ENCODE results near the gene AHCYL2. TPM values are rescaled to one million over a fixed set of nuclear protein-coding genes. Genes with fewer than 3 reads are reported as not detected.

The AHCYL2 gene
- total RNA-seq, 1 experiment from 2014 or later: 25.6 TPM

DNA sequence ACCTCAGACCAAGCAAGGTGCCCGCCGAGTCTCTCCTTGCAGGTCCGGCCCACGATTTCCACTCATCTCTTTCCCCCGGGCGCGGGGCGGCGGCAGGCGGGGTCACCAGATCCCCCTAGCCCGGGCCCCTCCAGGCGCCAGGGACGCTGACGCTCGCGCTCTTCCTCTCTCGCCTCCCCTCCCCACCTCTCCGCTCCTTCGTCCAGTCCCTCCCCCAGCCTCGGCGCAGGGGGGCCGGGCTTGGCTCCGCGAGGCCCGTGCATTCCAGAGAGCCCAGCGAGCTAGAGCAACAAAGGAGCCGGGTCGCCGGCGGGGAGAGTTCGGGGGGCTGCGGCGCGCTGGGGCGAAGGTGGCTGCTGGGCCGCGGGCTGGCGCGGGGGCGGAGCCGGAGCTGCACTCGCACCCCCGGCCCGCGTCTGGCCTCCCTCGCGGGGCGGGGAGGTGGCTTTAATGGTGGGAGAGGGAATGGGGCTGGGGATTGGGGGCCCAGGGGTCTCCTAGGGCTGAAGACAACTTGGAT, 36.4 kb upstream of the AHCYL2 start, which contains the start of gene SMO (continued):
- TF ChIP-seq PREB (CRISPR knock-in tag; IDR thresholded peaks at IDR 0.05; ENCODE audit: borderline replicate concordance) (no peak), KAT7 (CRISPR knock-in tag; IDR thresholded peaks at IDR 0.05; ENCODE audit: borderline replicate concordance) (0 out of 2 replicates have a peak, but pooled peaks have one; percentile 80), FOXP1 (CRISPR knock-in tag; IDR thresholded peaks at IDR 0.05; ENCODE audit: borderline replicate concordance) (peak; percentile 86), MAX (CRISPR knock-in tag; IDR thresholded peaks at IDR 0.05) (no peak; the same call in 1 of the 2 replicates), IRF2 (CRISPR knock-in tag; IDR thresholded peaks at IDR 0.05; ENCODE audit: borderline replicate concordance, low read depth) (no peak), ELF4 (CRISPR knock-in tag; IDR thresholded peaks at IDR 0.05; ENCODE audit: low read depth) (0 out of 2 replicates have a peak, but pooled peaks have one; percentile 31), JAZF1 (CRISPR knock-in tag; IDR thresholded peaks at IDR 0.05) (no peak), SMAD4 (CRISPR knock-in tag; IDR thresholded peaks at IDR 0.05) (no peak), EMX1 (CRISPR knock-in tag; IDR thresholded peaks at IDR 0.05) (no peak), NR3C1 (CRISPR knock-in tag; conservative IDR thresholded peaks at IDR 0.05; ENCODE audit: low read depth) (no peak), GTF2I (CRISPR knock-in tag; conservative IDR thresholded peaks at IDR 0.05) (no peak), CREB1 (CRISPR knock-in tag; IDR thresholded peaks at IDR 0.05) (0 out of 2 replicates have a peak, but pooled peaks have one; percentile 61), SOX15 (CRISPR knock-in tag; IDR thresholded peaks at IDR 0.05) (no peak), HMGA2 (CRISPR knock-in tag; IDR thresholded peaks at IDR 0.05) (no peak), GRHL2 (CRISPR knock-in tag; IDR thresholded peaks at IDR 0.05; ENCODE audit: insufficient replicate concordance, severe bottlenecking) (no peak), TEAD1 (CRISPR knock-in tag; IDR thresholded peaks at IDR 0.05) (peak; percentile 89), RELA (CRISPR knock-in tag; IDR thresholded peaks at IDR 0.05; ENCODE audit: borderline replicate concordance) (no peak), HMGXB4 (CRISPR knock-in tag; IDR thresholded peaks at IDR 0.05) (peak; percentile 82), ETV6 (CRISPR knock-in tag; IDR thresholded peaks at IDR 0.05) (peak; percentile 23; the same call in 1 of the 2 replicates), MYBL2 (CRISPR knock-in tag; IDR thresholded peaks at IDR 0.05) (peak; percentile 73; the same call in 1 of the 2 replicates), RORB (CRISPR knock-in tag; IDR thresholded peaks at IDR 0.05) (no peak), SP1 (CRISPR knock-in tag; conservative IDR thresholded peaks at IDR 0.05) (peak; percentile 92), PRRX2 (CRISPR knock-in tag; IDR thresholded peaks at IDR 0.05) (no peak), TCF7 (CRISPR knock-in tag; IDR thresholded peaks at IDR 0.05; ENCODE audit: low read depth) (peak; percentile 36; the same call in 1 of the 2 replicates), ZNF232 (CRISPR knock-in tag; IDR thresholded peaks at IDR 0.05) (0 out of 2 replicates have a peak, but pooled peaks have one; percentile 74), NFE2L1 (CRISPR knock-in tag; IDR thresholded peaks at IDR 0.05) (peak; percentile 69; the same call in 1 of the 2 replicates)
- TF ChIP-seq, protein P1, sequence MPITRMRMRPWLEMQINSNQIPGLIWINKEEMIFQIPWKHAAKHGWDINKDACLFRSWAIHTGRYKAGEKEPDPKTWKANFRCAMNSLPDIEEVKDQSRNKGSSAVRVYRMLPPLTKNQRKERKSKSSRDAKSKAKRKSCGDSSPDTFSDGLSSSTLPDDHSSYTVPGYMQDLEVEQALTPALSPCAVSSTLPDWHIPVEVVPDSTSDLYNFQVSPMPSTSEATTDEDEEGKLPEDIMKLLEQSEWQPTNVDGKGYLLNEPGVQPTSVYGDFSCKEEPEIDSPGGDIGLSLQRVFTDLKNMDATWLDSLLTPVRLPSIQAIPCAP (CRISPR knock-in tag; IDR thresholded peaks at IDR 0.05): no peak; the same call in 1 of the 2 replicates
- TF ChIP-seq, protein P2, sequence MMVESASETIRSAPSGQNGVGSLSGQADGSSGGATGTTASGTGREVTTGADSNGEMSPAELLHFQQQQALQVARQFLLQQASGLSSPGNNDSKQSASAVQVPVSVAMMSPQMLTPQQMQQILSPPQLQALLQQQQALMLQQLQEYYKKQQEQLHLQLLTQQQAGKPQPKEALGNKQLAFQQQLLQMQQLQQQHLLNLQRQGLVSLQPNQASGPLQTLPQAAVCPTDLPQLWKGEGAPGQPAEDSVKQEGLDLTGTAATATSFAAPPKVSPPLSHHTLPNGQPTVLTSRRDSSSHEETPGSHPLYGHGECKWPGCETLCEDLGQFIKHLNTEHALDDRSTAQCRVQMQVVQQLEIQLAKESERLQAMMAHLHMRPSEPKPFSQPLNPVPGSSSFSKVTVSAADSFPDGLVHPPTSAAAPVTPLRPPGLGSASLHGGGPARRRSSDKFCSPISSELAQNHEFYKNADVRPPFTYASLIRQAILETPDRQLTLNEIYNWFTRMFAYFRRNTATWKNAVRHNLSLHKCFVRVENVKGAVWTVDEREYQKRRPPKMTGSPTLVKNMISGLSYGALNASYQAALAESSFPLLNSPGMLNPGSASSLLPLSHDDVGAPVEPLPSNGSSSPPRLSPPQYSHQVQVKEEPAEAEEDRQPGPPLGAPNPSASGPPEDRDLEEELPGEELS (CRISPR knock-in tag; IDR thresholded peaks at IDR 0.05): no peak
- TF ChIP-seq, protein P3, sequence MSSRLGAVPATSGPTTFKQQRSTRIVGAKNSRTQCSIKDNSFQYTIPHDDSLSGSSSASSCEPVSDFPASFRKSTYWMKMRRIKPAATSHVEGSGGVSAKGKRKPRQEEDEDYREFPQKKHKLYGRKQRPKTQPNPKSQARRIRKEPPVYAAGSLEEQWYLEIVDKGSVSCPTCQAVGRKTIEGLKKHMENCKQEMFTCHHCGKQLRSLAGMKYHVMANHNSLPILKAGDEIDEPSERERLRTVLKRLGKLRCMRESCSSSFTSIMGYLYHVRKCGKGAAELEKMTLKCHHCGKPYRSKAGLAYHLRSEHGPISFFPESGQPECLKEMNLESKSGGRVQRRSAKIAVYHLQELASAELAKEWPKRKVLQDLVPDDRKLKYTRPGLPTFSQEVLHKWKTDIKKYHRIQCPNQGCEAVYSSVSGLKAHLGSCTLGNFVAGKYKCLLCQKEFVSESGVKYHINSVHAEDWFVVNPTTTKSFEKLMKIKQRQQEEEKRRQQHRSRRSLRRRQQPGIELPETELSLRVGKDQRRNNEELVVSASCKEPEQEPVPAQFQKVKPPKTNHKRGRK (CRISPR knock-in tag; IDR thresholded peaks at IDR 0.05; ENCODE audit: borderline replicate concordance): no peak
- TF ChIP-seq, protein P4, sequence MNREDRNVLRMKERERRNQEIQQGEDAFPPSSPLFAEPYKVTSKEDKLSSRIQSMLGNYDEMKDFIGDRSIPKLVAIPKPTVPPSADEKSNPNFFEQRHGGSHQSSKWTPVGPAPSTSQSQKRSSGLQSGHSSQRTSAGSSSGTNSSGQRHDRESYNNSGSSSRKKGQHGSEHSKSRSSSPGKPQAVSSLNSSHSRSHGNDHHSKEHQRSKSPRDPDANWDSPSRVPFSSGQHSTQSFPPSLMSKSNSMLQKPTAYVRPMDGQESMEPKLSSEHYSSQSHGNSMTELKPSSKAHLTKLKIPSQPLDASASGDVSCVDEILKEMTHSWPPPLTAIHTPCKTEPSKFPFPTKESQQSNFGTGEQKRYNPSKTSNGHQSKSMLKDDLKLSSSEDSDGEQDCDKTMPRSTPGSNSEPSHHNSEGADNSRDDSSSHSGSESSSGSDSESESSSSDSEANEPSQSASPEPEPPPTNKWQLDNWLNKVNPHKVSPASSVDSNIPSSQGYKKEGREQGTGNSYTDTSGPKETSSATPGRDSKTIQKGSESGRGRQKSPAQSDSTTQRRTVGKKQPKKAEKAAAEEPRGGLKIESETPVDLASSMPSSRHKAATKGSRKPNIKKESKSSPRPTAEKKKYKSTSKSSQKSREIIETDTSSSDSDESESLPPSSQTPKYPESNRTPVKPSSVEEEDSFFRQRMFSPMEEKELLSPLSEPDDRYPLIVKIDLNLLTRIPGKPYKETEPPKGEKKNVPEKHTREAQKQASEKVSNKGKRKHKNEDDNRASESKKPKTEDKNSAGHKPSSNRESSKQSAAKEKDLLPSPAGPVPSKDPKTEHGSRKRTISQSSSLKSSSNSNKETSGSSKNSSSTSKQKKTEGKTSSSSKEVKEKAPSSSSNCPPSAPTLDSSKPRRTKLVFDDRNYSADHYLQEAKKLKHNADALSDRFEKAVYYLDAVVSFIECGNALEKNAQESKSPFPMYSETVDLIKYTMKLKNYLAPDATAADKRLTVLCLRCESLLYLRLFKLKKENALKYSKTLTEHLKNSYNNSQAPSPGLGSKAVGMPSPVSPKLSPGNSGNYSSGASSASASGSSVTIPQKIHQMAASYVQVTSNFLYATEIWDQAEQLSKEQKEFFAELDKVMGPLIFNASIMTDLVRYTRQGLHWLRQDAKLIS (CRISPR knock-in tag; IDR thresholded peaks at IDR 0.05; ENCODE audit: borderline replicate concordance): no peak; the same call in 1 of the 2 replicates
